GM11168 (cell line): ENCODE data around the gene LDB1.

ENCODE experiments used
- in situ Hi-C: fragments of 300-500 bp; cut with MboI; formaldehyde crosslinking; loops from one replicate; pipeline ENCODE4 v1.12.0; 2022; ENCODE audit warnings: low sequenced_read_pairs; ENCODE audit not compliant: unreplicated experiment

LDB1 gene

DNA sequence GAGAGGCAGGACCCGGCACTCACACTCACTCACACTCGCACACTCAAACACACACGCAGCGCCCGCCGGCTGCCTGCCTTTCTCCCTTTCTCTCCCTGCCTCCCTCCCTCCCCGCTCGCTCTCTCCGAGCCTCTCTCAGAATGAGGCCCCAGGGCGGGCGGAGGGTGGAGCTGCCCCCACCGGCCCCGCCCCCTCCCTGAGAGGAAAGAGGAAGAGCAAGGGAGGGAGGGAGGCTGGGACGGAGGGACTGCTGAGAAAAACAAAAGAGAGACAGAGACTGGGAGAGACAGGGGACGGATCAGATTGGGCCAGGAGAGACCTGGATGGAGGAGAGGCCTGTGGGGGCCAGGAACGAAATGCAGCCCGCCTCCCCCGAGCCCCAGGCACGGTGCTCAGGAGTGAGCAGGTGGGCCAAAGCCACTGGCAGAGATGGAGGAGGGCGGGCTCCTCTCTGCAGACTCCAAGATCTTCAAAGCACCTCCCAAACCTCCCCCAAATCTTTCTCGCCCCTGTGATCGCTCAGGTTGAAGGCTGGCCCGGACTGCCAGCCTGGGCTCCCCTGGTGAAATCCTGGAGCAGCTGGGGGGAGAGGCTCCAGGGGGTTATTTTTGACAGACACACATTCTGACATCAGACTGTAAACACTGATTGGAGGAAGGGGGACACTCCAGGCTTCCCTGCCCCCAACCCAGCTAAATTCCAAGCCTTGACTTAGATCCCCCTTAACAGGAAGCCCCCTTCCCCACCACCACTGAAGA is 5.1 kb downstream of the LDB1 start:
- in situ Hi-C loops: no loop called here

- in situ Hi-C loops: no loop called here
Measured at GRCh38 chr10:102113956-102114857, 6.0 kb downstream of the LDB1 start.

DNA sequence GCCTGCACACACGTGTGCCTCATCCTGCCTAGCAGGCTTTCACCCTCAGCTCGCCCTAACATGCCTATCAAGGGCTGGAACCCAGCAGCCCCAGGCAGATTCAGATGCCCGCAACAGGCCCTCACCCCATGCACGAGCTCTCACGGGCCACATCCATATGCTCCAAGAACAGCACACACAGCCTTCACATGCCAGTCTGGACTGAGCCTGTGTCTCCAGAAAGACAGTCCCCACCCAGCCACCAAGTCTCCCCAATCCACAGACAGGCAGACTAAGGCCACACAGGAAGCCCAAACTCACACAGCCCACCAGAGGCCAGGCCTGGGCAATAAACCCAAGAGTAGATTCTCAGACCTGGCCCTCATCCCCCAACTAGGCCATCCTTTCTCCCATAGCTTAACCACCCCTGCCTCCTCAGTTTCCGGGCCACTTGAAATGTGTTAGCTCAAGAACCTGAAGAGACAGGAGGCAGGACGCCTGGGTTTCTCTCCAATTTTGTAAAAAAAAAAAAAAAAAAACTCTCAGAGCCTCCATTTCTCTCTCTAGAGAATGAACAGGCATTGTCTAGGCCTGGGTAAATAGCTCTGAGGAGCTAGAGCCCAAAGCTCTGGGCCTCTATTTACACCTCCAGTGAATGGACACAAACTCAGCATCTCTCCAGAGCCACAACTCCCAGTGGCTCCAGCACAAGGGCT is 6.8 kb downstream of the LDB1 start:
- in situ Hi-C loops: no loop called here

- in situ Hi-C loops: no loop called here
Measured at GRCh38 chr10:102112210-102112817, 7.9 kb downstream of the LDB1 start.

GRCh38 chr10:102111276-102111675 is 8.9 kb downstream of the LDB1 start:
- in situ Hi-C loops: no loop called here

DNA sequence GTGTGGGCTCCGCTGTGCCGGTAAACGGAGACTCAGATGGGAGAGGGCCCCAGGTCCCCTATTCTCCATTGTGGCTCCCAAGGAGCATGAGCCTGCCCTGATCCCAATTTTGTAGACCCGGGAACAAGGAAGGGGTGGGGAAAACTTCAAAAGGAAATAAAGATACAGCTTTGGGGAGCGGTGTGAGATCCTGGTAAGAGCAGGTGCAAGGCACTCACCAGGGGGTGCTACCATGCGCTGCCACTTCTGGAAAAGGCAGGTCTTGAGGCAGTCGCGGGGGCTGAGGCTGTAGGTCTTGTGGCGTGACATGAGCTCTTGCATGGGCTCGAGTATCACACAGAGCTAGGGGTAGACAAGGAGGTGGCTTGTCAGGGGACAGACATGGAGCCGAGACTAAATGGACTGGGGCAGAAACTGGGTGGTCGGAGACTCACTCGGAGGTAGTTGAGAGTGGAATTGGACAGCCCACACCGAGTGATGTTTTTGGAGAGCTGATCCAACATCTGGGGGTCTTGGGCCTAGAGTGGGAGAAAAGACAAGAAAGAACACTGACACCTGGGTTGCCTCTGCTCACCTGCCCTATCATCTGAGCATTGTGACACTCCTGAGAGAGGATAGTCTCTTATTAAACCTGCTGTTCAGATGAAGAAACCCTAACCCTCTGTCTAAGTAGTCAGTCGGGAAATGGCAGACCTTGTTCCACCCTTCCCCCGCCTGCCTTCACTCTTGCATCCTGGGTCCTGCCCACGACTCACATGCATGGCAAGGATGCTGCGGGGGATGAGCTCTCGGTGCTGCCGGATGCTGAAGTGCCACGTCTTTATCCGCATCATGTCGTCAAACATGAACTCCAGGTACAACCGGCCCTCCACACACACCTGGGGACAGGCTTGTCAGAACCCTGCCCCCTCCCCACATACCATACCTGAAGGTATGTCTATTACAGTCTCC is 10.7 kb downstream of the LDB1 start:
- in situ Hi-C loops: no loop called here

GRCh38 chr10:102106998-102107397 is 13.2 kb downstream of the LDB1 start:
- in situ Hi-C loops: no loop called here

DNA sequence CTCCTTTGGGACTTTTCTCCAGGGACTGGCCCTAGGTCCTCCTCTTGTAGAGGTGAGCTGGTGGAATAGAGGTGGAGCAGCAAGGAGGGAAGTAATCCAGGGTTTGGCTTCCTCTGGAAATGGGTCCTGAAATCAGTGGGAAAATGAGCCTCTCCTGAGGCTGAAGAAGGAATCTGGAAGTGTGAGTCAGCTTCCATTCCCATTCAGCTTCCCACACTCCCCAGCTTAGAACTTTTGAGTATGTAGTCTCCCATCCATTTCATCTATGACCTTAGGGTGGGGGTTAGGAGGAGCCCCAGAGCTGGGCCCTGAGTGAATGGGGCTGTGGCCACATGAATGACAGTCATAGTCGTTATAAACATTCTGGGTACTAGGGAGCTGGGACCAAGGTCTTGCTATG is 17.7 kb downstream of the LDB1 start:
- in situ Hi-C loops: no loop called here

DNA sequence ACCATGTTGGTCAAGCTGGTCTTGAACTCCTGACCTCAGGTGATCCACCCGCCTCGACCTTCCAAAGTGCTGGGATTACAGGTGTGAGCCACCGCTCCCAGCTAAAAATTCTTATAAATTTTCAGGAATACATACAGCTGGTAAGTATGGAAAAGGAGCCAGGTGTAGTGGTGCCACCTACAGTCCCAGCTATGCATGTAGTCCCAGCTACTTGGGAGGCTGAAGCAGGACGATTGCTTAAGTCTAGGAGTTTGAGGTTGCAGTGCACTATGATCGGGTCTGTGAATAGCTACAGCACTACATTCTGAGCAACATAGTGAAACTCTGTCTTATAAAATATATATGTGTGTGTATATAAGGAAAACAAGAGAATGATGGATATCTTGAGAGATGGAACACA is 19.0 kb downstream of the LDB1 start:
- in situ Hi-C loops: no loop called here

- in situ Hi-C loops: no loop called here
Measured at GRCh38 chr10:102096449-102096848, 23.7 kb downstream of the LDB1 start.

- in situ Hi-C loops: no loop called here
Measured at GRCh38 chr10:102090772-102091171, 29.4 kb downstream of the LDB1 start.

DNA sequence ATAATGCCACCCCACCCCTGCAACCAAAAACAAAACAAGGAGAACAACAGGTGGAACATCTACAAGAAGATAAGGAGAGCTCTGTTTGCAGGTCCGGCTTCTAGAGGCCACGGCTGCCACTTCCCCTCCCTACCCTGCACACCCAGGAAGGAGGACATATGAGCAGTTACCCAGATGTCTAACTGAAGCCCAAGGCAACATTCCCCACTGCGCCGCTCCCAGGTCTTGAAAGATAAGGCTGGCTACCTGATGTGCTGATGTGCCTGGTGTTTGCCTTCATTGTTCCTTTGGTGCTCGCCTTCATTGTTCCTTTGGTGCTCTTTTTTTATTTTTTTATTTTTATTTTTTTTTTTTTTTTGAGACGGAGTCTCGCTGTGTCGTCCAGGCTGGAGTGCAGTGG is 34.0 kb downstream of the LDB1 start:
- in situ Hi-C loops: no loop called here

GRCh38 chr10:102085336-102085735 is 34.8 kb downstream of the LDB1 start:
- in situ Hi-C loops: no loop called here

DNA sequence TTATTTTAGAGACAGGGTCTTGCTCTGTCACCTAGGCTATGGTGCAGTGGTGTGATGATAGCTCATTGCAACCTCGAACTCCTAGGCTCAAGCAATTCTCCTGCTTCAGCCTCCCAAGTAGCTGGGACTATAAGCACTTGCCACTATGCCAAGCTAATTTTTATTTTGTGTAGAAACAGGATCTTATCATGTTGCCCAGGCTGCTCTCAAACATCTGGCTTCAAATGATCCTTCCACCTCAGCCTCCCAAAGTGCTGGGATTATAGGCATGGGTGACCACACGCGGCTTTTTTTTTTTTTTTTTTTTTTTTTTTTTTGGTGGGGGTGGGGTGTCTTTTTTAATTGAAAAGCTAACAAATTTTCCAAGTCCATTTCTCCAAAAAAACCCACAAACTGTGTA is 36.6 kb downstream of the LDB1 start:
- in situ Hi-C loops: no loop called here

DNA sequence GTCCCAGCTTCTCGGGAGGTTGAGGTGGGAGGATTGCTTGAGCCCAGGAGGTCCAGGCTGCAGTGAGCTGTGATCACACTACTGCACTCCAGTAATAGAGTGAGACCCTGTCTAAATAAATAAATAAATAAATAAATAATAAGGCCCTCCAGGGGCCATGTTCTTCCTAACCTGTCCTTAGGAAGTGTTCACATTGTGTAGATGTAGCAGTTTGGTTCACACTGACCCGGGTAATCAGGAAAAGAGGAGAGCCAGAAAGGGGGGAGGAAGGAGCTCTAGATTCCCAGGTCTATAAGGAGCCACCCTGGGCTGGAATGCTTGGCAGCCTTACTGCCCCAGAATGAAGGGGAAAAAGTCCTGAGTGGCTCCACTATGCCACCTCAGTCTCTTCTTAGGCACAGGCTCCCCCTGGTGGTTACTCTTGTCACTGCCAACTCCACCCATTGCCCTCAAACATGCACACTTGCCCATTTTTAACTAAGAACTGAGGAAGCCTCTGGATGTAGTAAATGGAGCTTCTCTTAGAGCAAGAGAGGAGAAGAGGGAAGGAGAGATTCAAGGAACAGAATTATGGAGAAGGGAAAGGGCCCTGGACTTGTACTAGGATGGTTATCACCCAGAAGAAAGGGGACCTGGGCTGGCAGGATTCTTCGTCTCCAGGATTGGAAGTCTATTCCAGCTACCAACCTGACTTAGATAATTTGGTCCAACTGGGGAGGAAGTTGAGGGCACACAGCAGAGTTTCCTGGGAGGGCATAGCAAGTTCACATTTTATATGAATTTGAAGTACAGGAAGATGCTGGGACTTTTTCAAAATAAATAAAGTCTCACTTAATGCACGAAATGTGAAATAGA is 47.3 kb downstream of the LDB1 start:
- in situ Hi-C loops: no loop called here

DNA sequence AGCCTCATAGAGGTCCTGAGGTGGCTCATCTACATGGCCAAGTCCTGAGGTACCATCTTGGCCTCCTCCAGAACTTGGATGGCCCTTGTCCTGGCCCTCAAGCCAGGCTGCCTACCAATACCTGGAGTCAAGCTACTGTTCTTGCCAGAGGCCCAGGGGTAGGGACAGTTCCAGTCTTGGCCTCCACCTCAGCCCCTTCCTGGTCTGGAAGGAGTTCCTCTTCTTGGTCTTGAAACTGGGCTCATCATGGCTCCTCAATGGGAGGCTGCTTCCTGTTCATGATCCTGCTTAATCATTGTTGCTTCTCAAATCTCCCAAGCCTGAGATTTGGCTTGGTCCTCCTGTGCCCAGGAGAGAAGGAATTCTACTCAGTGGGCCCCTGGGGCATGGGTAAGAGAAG is 51.1 kb downstream of the LDB1 start:
- in situ Hi-C loops: no loop called here

DNA sequence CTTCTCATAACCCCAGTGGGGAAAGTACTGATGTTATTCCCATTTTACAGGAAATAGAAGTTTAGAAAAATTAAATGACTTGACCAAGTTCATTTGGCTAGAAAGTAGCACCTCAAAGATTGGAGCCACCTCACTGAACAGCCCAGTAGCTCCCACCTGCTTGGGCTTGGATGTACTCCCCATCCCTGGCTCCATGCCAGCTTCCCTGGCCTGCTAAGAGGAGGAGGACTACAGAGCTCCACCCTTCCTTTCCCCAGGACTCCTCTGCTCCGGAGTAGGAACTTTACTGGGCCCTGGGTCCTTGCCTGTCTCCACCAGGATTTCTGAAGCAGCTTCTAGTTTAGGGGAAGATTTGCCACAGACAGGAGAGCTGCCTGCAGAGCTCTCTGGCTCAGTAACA is 52.0 kb downstream of the LDB1 start:
- in situ Hi-C loops: no loop called here

DNA sequence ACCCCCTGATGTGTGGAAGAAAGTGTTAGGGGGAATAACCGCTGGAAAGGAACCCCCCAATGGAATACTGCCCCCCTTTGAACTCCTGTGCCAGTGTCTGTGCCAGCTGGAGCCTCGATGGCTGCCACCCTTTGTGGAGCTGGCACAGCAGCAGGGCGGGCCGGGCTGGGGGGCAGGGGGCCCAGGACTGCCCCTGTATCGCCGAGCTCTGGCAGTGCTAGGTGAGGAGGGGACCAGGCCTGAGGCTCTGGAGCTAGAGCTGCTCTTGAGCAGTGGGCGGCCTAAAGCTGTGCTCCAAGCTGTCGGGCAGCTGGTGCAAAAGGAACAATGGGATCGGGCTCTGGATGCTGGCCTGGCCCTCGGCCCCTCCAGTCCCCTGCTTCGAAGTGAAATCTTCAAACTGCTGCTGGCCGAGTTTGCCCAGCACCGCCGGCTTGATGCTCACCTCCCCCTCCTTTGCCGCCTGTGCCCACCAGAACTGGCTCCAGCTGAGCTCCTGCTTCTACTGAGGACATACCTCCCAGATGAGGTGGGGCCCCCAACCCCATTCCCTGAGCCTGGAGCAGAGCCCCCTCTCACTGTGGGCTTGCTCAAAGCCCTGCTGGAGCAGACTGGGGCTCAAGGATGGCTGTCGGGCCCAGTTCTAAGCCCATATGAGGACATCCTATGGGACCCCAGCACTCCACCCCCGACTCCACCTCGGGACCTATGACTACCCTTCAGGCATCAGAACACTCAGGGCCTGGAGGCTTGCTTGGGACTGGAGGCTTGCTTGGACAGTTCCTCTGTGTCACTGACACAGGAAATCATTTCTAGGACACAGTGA is 52.9 kb downstream of the LDB1 start:
- in situ Hi-C loops: no loop called here
